ENCODE results near the gene CD8B2.
"Not testable (repeated sequence)": the region's sequence is repeated elsewhere in the genome, so short reads cannot be mapped to it uniquely, and the experiment has no call there.

Gene CD8B2

DNA sequence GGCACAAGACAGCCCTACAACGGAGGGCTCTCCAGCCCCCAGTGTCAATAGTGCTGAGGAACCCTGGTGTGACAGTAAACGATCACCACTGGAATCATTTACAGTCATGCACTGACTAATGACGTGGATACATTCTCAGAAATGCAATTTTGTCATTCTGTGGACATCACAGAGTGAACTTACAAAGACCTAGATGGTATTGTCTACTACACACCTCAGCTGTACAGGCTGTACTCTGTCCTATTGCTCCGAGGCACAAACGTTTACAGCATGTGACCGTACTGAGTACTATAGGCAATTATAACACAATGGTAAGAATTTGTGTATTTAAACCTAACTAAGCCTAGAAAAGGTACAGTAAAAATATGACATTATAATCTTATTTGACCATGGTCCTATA, 67.2 kb downstream of the CD8B2 start:
- Histone ChIP-seq H3K4me3 (ENCODE audit: low read length, poor library complexity, severe bottlenecking) (no peak overlapping the region), H4K20me1 (ENCODE audit: insufficient read depth, low read length, poor library complexity, severe bottlenecking) (no peaks in the 10 kb centered on the region), H3K9ac (ENCODE audit: low read depth, low read length, poor library complexity, severe bottlenecking) (no peak overlapping the region), H3K79me2 (ENCODE audit: insufficient read depth, low read length) (no peaks in the 10 kb centered on the region), H2AFZ (ENCODE audit: low read length) (no peak overlapping the region), H3K36me3 (ENCODE audit: insufficient read depth, low read length) (no peaks in the 10 kb centered on the region), H3K4me2 (ENCODE audit: low read depth, low read length, poor library complexity, severe bottlenecking) (no peak overlapping the region), H3K4me1 (ENCODE audit: insufficient read depth, low read length, poor library complexity, severe bottlenecking) (no peaks in the 10 kb centered on the region), H3K27me3 (ENCODE audit: insufficient read depth, low read length, poor library complexity, severe bottlenecking) (no peaks in the 10 kb centered on the region), H3K9me3 (ENCODE audit: insufficient read depth, low read depth, low read length) (0 out of 2 replicates have a peak, but pooled peaks cover 3% of the 10 kb centered on the region), H3K9me2 (replicated peaks; ENCODE audit: low read depth, low read length) (no peaks in the 10 kb centered on the region), H3F3A (ENCODE audit: low read depth) (no peaks in the 10 kb centered on the region)
- no peak for TF ChIP-seq EZH2phosphoT487 (IDR thresholded peaks at IDR 0.05; ENCODE audit: borderline replicate concordance)
- TF ChIP-seq, protein P1, sequence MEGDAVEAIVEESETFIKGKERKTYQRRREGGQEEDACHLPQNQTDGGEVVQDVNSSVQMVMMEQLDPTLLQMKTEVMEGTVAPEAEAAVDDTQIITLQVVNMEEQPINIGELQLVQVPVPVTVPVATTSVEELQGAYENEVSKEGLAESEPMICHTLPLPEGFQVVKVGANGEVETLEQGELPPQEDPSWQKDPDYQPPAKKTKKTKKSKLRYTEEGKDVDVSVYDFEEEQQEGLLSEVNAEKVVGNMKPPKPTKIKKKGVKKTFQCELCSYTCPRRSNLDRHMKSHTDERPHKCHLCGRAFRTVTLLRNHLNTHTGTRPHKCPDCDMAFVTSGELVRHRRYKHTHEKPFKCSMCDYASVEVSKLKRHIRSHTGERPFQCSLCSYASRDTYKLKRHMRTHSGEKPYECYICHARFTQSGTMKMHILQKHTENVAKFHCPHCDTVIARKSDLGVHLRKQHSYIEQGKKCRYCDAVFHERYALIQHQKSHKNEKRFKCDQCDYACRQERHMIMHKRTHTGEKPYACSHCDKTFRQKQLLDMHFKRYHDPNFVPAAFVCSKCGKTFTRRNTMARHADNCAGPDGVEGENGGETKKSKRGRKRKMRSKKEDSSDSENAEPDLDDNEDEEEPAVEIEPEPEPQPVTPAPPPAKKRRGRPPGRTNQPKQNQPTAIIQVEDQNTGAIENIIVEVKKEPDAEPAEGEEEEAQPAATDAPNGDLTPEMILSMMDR (conservative IDR thresholded peaks at IDR 0.05; ENCODE audit: low read length) = no peak

DNA sequence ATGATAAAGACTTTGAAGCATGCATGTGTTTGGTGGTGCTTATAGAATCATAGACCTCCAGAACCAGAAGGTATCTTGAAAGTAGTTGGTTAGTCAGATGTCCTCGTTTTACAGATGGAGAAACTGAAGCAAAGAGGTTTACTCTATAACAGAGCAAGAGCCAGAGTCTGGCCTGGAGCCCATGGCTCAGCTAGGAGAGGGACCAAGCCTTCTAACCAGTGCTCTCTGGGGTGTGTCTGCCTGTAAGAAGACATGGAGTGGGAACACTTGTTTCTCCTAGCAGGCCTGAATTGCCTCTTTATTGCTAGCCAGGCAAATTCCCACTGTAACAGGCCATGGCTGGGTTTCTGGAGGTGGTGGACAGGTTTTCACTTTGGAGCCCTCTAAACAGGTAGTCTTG, 67.9 kb downstream of the CD8B2 start:
- H3K27me3 ChIP-seq (ENCODE audit: insufficient read depth, low read length, poor library complexity, severe bottlenecking) = no peaks in the 10 kb centered on the region
- no peak for TF ChIP-seq EZH2phosphoT487 (IDR thresholded peaks at IDR 0.05; ENCODE audit: borderline replicate concordance)
- TF ChIP-seq, protein P1 (conservative IDR thresholded peaks at IDR 0.05; ENCODE audit: low read length) = no peak
- H3K9me3 ChIP-seq (ENCODE audit: insufficient read depth, low read depth, low read length) = 0 out of 2 replicates have a peak, but pooled peaks cover 3% of the 10 kb centered on the region
- H3K9me2 ChIP-seq (replicated peaks; ENCODE audit: low read depth, low read length) = no peaks in the 10 kb centered on the region
- H3K4me3 ChIP-seq (ENCODE audit: low read length, poor library complexity, severe bottlenecking) = no peak overlapping the region
- no peaks in the 10 kb centered on the region for H3K79me2 ChIP-seq (ENCODE audit: insufficient read depth, low read length)
- no peak overlapping the region for H3K4me2 ChIP-seq (ENCODE audit: low read depth, low read length, poor library complexity, severe bottlenecking)
- H2AFZ ChIP-seq (ENCODE audit: low read length) = no peak overlapping the region
- H3K36me3 ChIP-seq (ENCODE audit: insufficient read depth, low read length) = no peaks in the 10 kb centered on the region
- no peaks in the 10 kb centered on the region for H3F3A ChIP-seq (ENCODE audit: low read depth)
- H3K9ac ChIP-seq (ENCODE audit: low read depth, low read length, poor library complexity, severe bottlenecking) = no peak overlapping the region
- no peaks in the 10 kb centered on the region for H3K4me1 ChIP-seq (ENCODE audit: insufficient read depth, low read length, poor library complexity, severe bottlenecking)
- H4K20me1 ChIP-seq (ENCODE audit: insufficient read depth, low read length, poor library complexity, severe bottlenecking) = no peaks in the 10 kb centered on the region

DNA sequence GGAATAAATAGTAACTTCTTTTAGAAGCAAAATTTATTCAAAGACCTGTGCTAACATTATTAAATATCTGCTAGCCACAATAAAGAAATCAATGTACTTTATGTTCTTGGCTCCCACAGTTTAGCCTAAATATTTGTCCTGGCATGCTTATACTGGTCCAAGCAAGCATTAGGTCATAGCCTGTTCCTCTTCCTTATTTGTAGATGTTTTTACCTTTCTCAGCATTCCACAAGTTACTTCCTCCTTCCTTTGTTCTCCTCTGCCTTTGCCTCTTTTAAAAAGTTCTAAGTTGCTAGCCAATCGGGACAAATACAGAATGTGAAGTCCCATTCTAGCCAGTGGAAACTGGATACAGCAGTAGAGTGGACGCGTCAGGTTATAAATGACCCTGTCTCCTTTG, 72.6 kb downstream of the CD8B2 start:
- not testable (repeated sequence) for H3K4me2 ChIP-seq (ENCODE audit: low read depth, low read length, poor library complexity, severe bottlenecking); H3K9me3 ChIP-seq (ENCODE audit: insufficient read depth, low read depth, low read length); H3K9me2 ChIP-seq (replicated peaks; ENCODE audit: low read depth, low read length); H2AFZ ChIP-seq (ENCODE audit: low read length); H3K4me3 ChIP-seq (ENCODE audit: low read length, poor library complexity, severe bottlenecking); H3K79me2 ChIP-seq (ENCODE audit: insufficient read depth, low read length); H3K9ac ChIP-seq (ENCODE audit: low read depth, low read length, poor library complexity, severe bottlenecking); H3K36me3 ChIP-seq (ENCODE audit: insufficient read depth, low read length); H3K27me3 ChIP-seq (ENCODE audit: insufficient read depth, low read length, poor library complexity, severe bottlenecking); H3F3A ChIP-seq (ENCODE audit: low read depth); H4K20me1 ChIP-seq (ENCODE audit: insufficient read depth, low read length, poor library complexity, severe bottlenecking)
- H3K4me1 ChIP-seq (ENCODE audit: insufficient read depth, low read length, poor library complexity, severe bottlenecking) = peaks cover 11% of the 10 kb centered on the region

DNA sequence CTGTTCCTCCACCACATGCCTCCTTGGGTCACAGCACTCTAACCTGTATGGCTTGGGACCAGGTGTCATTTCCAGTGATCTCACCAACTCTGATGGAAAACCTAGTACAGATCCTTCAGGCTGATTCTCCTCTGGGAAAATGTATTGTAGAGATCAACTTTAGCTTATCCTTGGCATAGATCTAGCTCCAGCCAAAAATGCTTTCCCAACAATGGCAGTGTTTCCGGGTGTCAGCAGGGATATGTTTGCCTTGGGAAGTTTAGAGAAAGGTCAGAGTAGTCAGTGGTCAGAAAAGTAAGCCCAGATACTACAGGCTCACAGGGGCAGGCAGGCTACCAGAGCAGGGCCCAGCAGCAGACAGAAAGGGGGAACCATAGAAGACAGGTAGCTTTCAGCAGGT, 73.6 kb downstream of the CD8B2 start:
- H3K36me3 ChIP-seq (ENCODE audit: insufficient read depth, low read length) = no peaks in the 10 kb centered on the region
- H2AFZ ChIP-seq (ENCODE audit: low read length) = no peak overlapping the region
- TF ChIP-seq, protein P1 (conservative IDR thresholded peaks at IDR 0.05; ENCODE audit: low read length) = no peak
- TF ChIP-seq EZH2phosphoT487 (IDR thresholded peaks at IDR 0.05; ENCODE audit: borderline replicate concordance) = no peak
- H3K27me3 ChIP-seq (ENCODE audit: insufficient read depth, low read length, poor library complexity, severe bottlenecking) = no peaks in the 10 kb centered on the region
- 0 out of 2 replicates have a peak, but pooled peaks cover 3% of the 10 kb centered on the region for H3K9me3 ChIP-seq (ENCODE audit: insufficient read depth, low read depth, low read length)
- peaks cover 11% of the 10 kb centered on the region for H3K4me1 ChIP-seq (ENCODE audit: insufficient read depth, low read length, poor library complexity, severe bottlenecking)
- no peak overlapping the region for H3K4me2 ChIP-seq (ENCODE audit: low read depth, low read length, poor library complexity, severe bottlenecking)
- H4K20me1 ChIP-seq (ENCODE audit: insufficient read depth, low read length, poor library complexity, severe bottlenecking) = no peaks in the 10 kb centered on the region
- H3K4me3 ChIP-seq (ENCODE audit: low read length, poor library complexity, severe bottlenecking) = no peak overlapping the region
- H3K9ac ChIP-seq (ENCODE audit: low read depth, low read length, poor library complexity, severe bottlenecking) = no peak overlapping the region
- H3F3A ChIP-seq (ENCODE audit: low read depth) = no peaks in the 10 kb centered on the region
- H3K9me2 ChIP-seq (replicated peaks; ENCODE audit: low read depth, low read length) = no peaks in the 10 kb centered on the region
- H3K79me2 ChIP-seq (ENCODE audit: insufficient read depth, low read length) = no peaks in the 10 kb centered on the region

Data from Loucy (cell line).